Activated naive CD8-positive, alpha-beta T cell treated with anti-CD3 and anti-CD28 coated beads, Interleukin-2, amount 50 U/mL, for 16 hours (primary cell): ENCODE measurements around the gene GTF3C5.
"Not testable (repeated sequence)": the region's sequence is repeated elsewhere in the genome, so short reads cannot be mapped to it uniquely, and the experiment has no call there.

Experiments used
- DNase-seq: peaks from one replicate; pipeline ENCODE4 v3.0.0-alpha.2; 2020; ENCODE audit warnings: low read depth, low spot score

GTF3C5 gene

GRCh38 chr9:133029994-133030316 is 842 bp upstream of the GTF3C5 start:
- DNase-seq: no peak

GRCh38 chr9:133031130-133031422 is 279 bp downstream of the GTF3C5 start:
- no peak for DNase-seq

- no peak for DNase-seq
Observed at GRCh38 chr9:133031496-133031911, 707 bp downstream of the GTF3C5 start.

- DNase-seq: no peak
Observed at GRCh38 chr9:133032171-133032570, 1.4 kb downstream of the GTF3C5 start.

GRCh38 chr9:133035669-133036068 is 4.9 kb downstream of the GTF3C5 start:
- DNase-seq: no peak

GRCh38 chr9:133037775-133038515 is 7.1 kb downstream of the GTF3C5 start:
- DNase-seq: no peak

GRCh38 chr9:133040892-133041479 is 10.2 kb downstream of the GTF3C5 start:
- not testable (repeated sequence) for DNase-seq

- DNase-seq: no peak
Observed at GRCh38 chr9:133041958-133042357, 11.2 kb downstream of the GTF3C5 start.

- DNase-seq: no peak
Observed at GRCh38 chr9:133042676-133043075, 11.9 kb downstream of the GTF3C5 start.

- DNase-seq: no peak
Observed at GRCh38 chr9:133043449-133044035, 12.7 kb downstream of the GTF3C5 start.

- DNase-seq: no peak
Observed at GRCh38 chr9:133044125-133044524, 13.3 kb downstream of the GTF3C5 start.

GRCh38 chr9:133044661-133045060 is 13.9 kb downstream of the GTF3C5 start:
- DNase-seq: no peak

- no peak for DNase-seq
Observed at GRCh38 chr9:133045132-133045531, 14.3 kb downstream of the GTF3C5 start.

GRCh38 chr9:133046196-133046899 is 15.6 kb downstream of the GTF3C5 start:
- no peak for DNase-seq

- no peak for DNase-seq
Observed at GRCh38 chr9:133046900-133047295, 16.1 kb downstream of the GTF3C5 start.

GRCh38 chr9:133048595-133048994 is 17.8 kb downstream of the GTF3C5 start:
- DNase-seq: no peak

- DNase-seq: no peak
Observed at GRCh38 chr9:133049043-133049442, 18.2 kb downstream of the GTF3C5 start.

GRCh38 chr9:133050142-133050541 is 19.3 kb downstream of the GTF3C5 start:
- DNase-seq: no peak

GRCh38 chr9:133050781-133051180 is 20.0 kb downstream of the GTF3C5 start:
- no peak for DNase-seq

GRCh38 chr9:133051281-133051900 is 20.6 kb downstream of the GTF3C5 start:
- DNase-seq: no peak

GRCh38 chr9:133051966-133052539 is 21.3 kb downstream of the GTF3C5 start:
- no peak for DNase-seq
